ENCODE data around the gene SRP9. TPM values are rescaled to one million over a fixed set of nuclear protein-coding genes. Genes with fewer than 3 reads are reported as not detected.
"Not testable (repeated sequence)": the region's sequence is repeated elsewhere in the genome, so short reads cannot be mapped to it uniquely, and the experiment has no call there.

The SRP9 gene
- total RNA-seq, 2 donors from 2014 or later = 48.5 to 86.6 TPM

DNA sequence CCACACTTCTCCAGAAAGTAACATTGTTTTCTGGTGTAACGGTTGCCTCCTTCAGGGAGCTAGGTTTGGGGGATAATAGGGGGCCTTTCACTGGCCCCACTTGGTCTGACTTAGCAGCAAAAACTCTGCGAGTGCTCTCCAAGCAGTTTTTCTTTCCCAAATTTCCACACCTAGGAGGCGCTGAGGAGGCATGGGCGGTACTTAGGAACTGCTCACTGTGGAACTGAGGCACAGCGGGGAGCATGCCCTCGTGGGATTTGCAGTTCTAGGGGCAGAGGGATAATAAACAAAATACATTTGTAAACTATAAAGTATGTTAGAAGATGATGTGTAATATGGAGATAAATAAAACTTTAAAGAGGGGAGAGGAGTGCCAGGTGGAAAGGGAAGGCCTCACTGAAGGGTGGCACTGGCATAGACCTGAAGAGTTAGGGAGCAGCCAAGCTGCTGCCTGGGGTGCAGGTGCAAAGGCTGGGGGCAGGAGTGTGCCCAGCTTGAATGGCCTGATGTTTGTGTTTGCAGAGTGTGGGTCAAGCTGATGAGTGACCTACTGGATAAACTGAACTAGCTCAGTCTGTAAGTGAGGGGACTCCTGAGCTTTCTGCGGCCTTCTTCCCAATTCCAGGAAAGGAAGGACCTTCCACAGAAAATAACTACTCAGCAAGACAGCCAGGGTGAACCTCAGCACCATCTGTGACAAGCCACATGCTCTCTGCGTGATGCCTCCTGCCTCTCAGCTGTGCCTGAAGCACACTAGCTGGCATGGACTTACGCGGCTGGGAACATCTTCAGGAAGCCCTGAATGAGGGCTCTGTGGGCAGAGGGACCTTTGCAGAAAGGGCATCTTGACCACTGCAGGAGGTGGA lies 34.2 kb downstream of the SRP9 start:
- intact Hi-C loops (cut with DNase I) = no loop called here
- no peaks in the 10 kb centered on the region for H3K9me3 ChIP-seq
- ATAC-seq = no peak
- no peaks in the 10 kb centered on the region for H3K27me3 ChIP-seq
- WGBS, 2 donors = 36 to 41% methylated on average over 10 of the region's 10 CpGs
- H3K36me3 ChIP-seq (replicated peaks in 1 of 2; ENCODE audit: insufficient read depth in 1 of 2, low read depth in 2 of 2) = no peaks in the 10 kb centered on the region
- H3K4me3 ChIP-seq = peak overlapping the region in 1 of 2 donors; percentile 72
- TF ChIP-seq, protein P1, sequence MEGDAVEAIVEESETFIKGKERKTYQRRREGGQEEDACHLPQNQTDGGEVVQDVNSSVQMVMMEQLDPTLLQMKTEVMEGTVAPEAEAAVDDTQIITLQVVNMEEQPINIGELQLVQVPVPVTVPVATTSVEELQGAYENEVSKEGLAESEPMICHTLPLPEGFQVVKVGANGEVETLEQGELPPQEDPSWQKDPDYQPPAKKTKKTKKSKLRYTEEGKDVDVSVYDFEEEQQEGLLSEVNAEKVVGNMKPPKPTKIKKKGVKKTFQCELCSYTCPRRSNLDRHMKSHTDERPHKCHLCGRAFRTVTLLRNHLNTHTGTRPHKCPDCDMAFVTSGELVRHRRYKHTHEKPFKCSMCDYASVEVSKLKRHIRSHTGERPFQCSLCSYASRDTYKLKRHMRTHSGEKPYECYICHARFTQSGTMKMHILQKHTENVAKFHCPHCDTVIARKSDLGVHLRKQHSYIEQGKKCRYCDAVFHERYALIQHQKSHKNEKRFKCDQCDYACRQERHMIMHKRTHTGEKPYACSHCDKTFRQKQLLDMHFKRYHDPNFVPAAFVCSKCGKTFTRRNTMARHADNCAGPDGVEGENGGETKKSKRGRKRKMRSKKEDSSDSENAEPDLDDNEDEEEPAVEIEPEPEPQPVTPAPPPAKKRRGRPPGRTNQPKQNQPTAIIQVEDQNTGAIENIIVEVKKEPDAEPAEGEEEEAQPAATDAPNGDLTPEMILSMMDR (IDR thresholded peaks at IDR 0.05) = peak; percentile 13 to 53 (median 43)
- no peak for TF ChIP-seq POLR2A (IDR thresholded peaks at IDR 0.05)
- H3K4me1 ChIP-seq = peaks cover 64% of the 10 kb centered on the region
- H3K27ac ChIP-seq = peak overlapping the region; percentile 84 to 93 (median 90)
- DNase-seq = peak; percentile 41 to 60 (median 52)

DNA sequence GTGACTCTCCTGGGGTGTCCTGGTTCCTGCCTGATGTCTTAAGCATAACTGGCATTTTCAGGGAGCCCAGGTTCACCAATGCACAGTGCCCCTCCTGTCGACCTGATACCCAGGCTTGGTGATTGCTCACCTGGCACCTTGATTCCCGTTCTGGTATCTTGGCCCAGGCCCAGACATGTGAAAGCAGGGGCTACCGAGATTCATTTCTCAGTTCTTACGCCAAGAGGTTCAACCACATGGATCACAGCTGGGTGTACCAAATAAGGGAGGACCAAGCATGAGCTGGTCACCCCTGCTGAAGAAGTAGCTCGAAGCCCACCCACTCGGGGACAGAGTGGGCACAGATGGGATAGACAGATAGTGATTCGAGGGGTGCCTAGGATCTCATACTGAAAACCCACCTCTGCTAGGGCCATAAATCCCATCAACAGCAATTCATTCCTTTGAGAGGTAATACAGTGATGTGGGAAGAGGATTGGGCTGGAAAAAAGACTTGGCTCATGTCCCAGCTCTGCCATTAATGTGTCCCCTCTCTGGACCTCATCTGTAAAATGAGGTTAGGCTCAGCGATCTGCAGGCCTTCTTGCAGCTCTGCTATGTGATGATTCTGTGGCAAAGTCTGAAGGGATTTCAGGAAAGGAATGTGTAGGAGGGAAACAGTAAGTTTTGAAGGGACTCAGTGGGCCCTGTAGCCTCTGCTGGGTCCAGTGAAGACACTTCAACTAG lies 35.0 kb downstream of the SRP9 start:
- Histone ChIP-seq H3K9me3 (no peaks in the 10 kb centered on the region), H3K27ac (peak overlapping the region; percentile 84 to 93 (median 90)), H3K27me3 (no peaks in the 10 kb centered on the region), H3K4me1 (peaks cover 72% of the 10 kb centered on the region), H3K4me3 (no peak overlapping the region), H3K36me3 (replicated peaks in 1 of 2; ENCODE audit: insufficient read depth in 1 of 2, low read depth in 2 of 2) (no peaks in the 10 kb centered on the region)
- ATAC-seq (no peak), DNase-seq (no peak)
- no peak for TF ChIP-seq POLR2A (IDR thresholded peaks at IDR 0.05)
- TF ChIP-seq, protein P1 (IDR thresholded peaks at IDR 0.05) = no peak
- WGBS, 2 donors = 50 to 62% methylated on average over 6 to 8 of the region's 8 CpGs
- intact Hi-C loops (cut with DNase I) = no loop called here

- H3K4me1 ChIP-seq = peaks cover 80% of the 10 kb centered on the region
- ATAC-seq = peak; percentile 33
- H3K27ac ChIP-seq = peak overlapping the region; percentile 84 to 93 (median 90)
- no peak overlapping the region for H3K4me3 ChIP-seq
- TF ChIP-seq POLR2A (IDR thresholded peaks at IDR 0.05) = no peak
- TF ChIP-seq, protein P1 (IDR thresholded peaks at IDR 0.05) = no peak
- H3K27me3 ChIP-seq = no peaks in the 10 kb centered on the region
- no peaks in the 10 kb centered on the region for H3K36me3 ChIP-seq (replicated peaks in 1 of 2; ENCODE audit: insufficient read depth in 1 of 2, low read depth in 2 of 2)
- WGBS, 2 donors = 15 to 18% methylated on average over 9 to 10 of the region's 10 CpGs
- peak; percentile 48 to 78 (median 67) for DNase-seq
- H3K9me3 ChIP-seq = no peaks in the 10 kb centered on the region
- intact Hi-C loops (cut with DNase I) = no loop called here
Measured at GRCh38 chr1:225813214-225813964, 35.8 kb downstream of the SRP9 start.

- 49 to 54% methylated on average over 5 to 7 of the region's 7 CpGs for WGBS, 2 donors
- H3K4me1 ChIP-seq = peaks cover 87% of the 10 kb centered on the region
- H3K27ac ChIP-seq = peak overlapping the region; percentile 26 to 93 (median 86)
- no peak overlapping the region for H3K4me3 ChIP-seq
- no peak for ATAC-seq
- H3K9me3 ChIP-seq = no peaks in the 10 kb centered on the region
- no peak for DNase-seq
- TF ChIP-seq POLR2A (IDR thresholded peaks at IDR 0.05) = no peak
- TF ChIP-seq, protein P1 (IDR thresholded peaks at IDR 0.05) = no peak
- no peaks in the 10 kb centered on the region for H3K27me3 ChIP-seq
- H3K36me3 ChIP-seq (replicated peaks in 1 of 2; ENCODE audit: insufficient read depth in 1 of 2, low read depth in 2 of 2) = no peaks in the 10 kb centered on the region
- intact Hi-C loops (cut with DNase I) = no loop called here
Measured at GRCh38 chr1:225814381-225814780, 36.8 kb downstream of the SRP9 start.

DNA sequence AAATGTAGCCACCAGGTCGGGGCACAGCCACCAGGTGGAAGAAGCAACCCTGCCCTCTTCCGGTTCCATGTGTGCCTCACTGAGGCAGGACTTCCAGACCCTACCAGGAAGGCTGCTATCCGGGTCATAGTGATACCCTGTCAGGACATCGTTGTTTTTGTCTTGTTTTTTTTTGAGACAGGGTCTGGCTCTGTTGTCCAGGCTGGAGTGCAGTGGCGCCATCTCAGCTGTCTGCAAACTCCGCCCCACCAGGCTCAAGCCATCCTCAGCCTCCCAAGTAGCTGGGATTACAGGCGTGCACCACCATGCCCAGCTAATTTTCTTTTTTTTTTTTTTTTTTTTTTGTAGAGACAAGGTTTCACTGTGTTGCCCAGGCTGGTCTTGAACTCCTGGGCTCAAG lies 37.5 kb downstream of the SRP9 start:
- Histone ChIP-seq H3K4me1 (peaks cover 90% of the 10 kb centered on the region), H3K27ac (peak overlapping the region in 3 of 4 donors; percentile 84 to 93 (median 89))
- DNase-seq; H3K36me3 ChIP-seq (replicated peaks in 1 of 2; ENCODE audit: insufficient read depth in 1 of 2, low read depth in 2 of 2); H3K4me3 ChIP-seq; intact Hi-C loops (cut with DNase I); H3K27me3 ChIP-seq; ATAC-seq; H3K9me3 ChIP-seq: not testable (repeated sequence)
- 75 to 84% methylated on average over 2 to 6 of the region's 7 CpGs for WGBS, 2 donors
